Panc1 (cell line): Measurements from ENCODE around the gene BLOC1S2. TPM values are rescaled to one million over a fixed set of nuclear protein-coding genes. Genes with fewer than 3 reads are reported as not detected.

Source experiments
- ATAC-seq: fragments of 200-7000 bp; cut with Tn5 transposase; 2 replicates; pipeline ENCODE4 v1.9.1; 2020; ENCODE audit warnings: mild to moderate bottlenecking, moderate library complexity
- BruUV-seq: library from RNA; stranded (reverse); fragments of 400-500 nt; replicated peaks from 2 replicates; lab custom pipeline; 2021; lab: Mats Ljungman, UMichigan
- CTCF ChIA-PET: fragments of 300-600 bp; sonication (Branson Sonifier 250); formaldehyde crosslinking; loops from one replicate; lab custom pipeline; 2022; ENCODE audit warnings: antibody characterized with exemption; lab: Charles Lee
- POLR2A ChIA-PET: fragments of 300-600 bp; sonication (Branson Sonifier 250); formaldehyde crosslinking; loops from one replicate; lab custom pipeline; 2022; ENCODE audit warnings: antibody characterized with exemption; lab: Charles Lee
- DNase-seq: peaks from one replicate; pipeline ENCODE4 v3.0.0-alpha.2; 2010; ENCODE audit warnings: low read depth, low spot score
- H3K27ac ChIP-seq: 2 replicates; pipeline ENCODE4 v1.5.1; 2011; ENCODE audit warnings: mild to moderate bottlenecking, low read length, inconsistent platforms
- H3K27me3 ChIP-seq: fragments of 200-500 bp; sonication (Bioruptor generic); 2 replicates; pipeline ENCODE4 v1.6.0; 2014; ENCODE audit warnings: low read length, inconsistent platforms; ENCODE audit not compliant: control insufficient read depth, insufficient read depth
- H3K36me3 ChIP-seq: fragments of 200-500 bp; sonication (Bioruptor generic); 2 replicates; pipeline ENCODE4 v1.5.1; 2014; ENCODE audit warnings: inconsistent platforms, mild to moderate bottlenecking, low read length, moderate library complexity; ENCODE audit not compliant: control insufficient read depth, insufficient read depth
- H3K4me1 ChIP-seq: 2 replicates; pipeline ENCODE4 v1.5.1; 2011; ENCODE audit warnings: inconsistent platforms, mild to moderate bottlenecking, low read length, moderate library complexity; ENCODE audit not compliant: control insufficient read depth, insufficient read depth
- H3K4me3 ChIP-seq, 2 experiments: 2 replicates each; pipeline ENCODE4 v1.5.1; 2011 to 2012; ENCODE audit warnings: low read depth in 2 of 2, low read length in 2 of 2, mild to moderate bottlenecking in 2 of 2, inconsistent platforms in 1 of 2, moderate library complexity in 1 of 2
- H3K9me3 ChIP-seq: fragments of 200-500 bp; sonication (Bioruptor generic); 2 replicates; pipeline ENCODE4 v1.5.1; 2014; ENCODE audit warnings: low read depth, mild to moderate bottlenecking, inconsistent platforms, low read length, moderate library complexity; ENCODE audit not compliant: control insufficient read depth, insufficient read depth
- POLR2AphosphoS5 ChIP-seq: IDR thresholded peaks from 2 replicates; pipeline ENCODE4 v1.6.1; 2012; ENCODE audit warnings: mild to moderate bottlenecking, low read depth, low read length, moderate library complexity
- SIN3A ChIP-seq: IDR thresholded peaks from 2 replicates; pipeline ENCODE4 v1.6.1; 2012; ENCODE audit warnings: low read depth, mild to moderate bottlenecking, low read length, moderate library complexity, borderline replicate concordance; ENCODE audit not compliant: insufficient read depth
- TCF7L2 ChIP-seq: IDR thresholded peaks from 2 replicates; pipeline ENCODE4 v1.6.1; 2011; ENCODE audit warnings: mild to moderate bottlenecking, low read depth, low read length, inconsistent platforms
- in situ Hi-C: cut with HindIII; loops from 2 replicates; pipeline ENCODE4 v1.10.0; 2016; ENCODE audit warnings: low sequenced_read_pairs, low pct_unique_long_range_greater_than_20kb
- intact Hi-C: fragments of 100-400 bp; cut with micrococcal nuclease; formaldehyde crosslinking; loops from one replicate; pipeline ENCODE4 v1.10.0; 2022; ENCODE audit not compliant: unreplicated experiment
- total RNA-seq: library from RNA; stranded (reverse); gene quantifications from one replicate; pipeline ENCODE4 v1.2.1, GENCODE V29; 2021; ENCODE audit not compliant: unreplicated experiment
- TF ChIP-seq, protein P1 (sequence below), 2 experiments: IDR thresholded peaks; 2 replicates each; pipeline ENCODE4 v1.6.1; 2011 to 2012; ENCODE audit warnings: low read depth in 2 of 2, control low read depth in 1 of 2, low read length in 1 of 2, mild to moderate bottlenecking in 1 of 2, moderate library complexity in 1 of 2; ENCODE audit not compliant: insufficient read depth in 1 of 2
- TF ChIP-seq, protein P2 (sequence below): fragments of 450-650 bp; IDR thresholded peaks from 2 replicates; pipeline ENCODE4 v1.5.1; 2017; ENCODE audit warnings: mild to moderate bottlenecking

The BLOC1S2 gene
- total RNA-seq, 1 experiment from 2014 or later = 39.3 TPM

DNA sequence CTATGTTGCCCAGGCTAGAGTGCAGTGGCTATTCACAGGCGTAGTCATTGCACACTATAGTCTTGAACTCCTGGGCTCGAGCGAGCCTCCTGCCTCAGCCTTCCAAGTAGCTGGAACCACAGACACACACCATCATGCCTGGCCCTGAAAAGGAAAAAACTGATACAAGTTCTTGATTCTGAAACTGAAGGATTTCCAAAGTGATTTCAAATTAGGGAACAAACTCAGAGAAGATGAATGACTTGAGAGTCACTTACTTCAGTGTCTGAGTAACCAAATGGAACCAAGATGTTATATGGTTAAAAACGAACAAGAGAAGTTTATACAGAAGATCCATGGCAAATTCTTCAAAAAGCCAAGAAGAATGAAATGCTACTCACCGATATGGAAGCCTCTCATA, 33.4 kb downstream of the BLOC1S2 start:
- in situ Hi-C loops = no loop called here
- CTCF ChIA-PET = no interaction called here
- ATAC-seq = no peak
- Histone ChIP-seq H3K27ac (no peak overlapping the region), H3K4me3 (no peak overlapping the region), H3K27me3 (no peaks in the 10 kb centered on the region), H3K36me3 (peaks cover 6% of the 10 kb centered on the region; the same call in 1 of the 2 replicates), H3K4me1 (no peaks in the 10 kb centered on the region), H3K9me3 (no peaks in the 10 kb centered on the region)
- intact Hi-C loops = no loop called here
- DNase-seq = no peak
- TF ChIP-seq, protein P1, sequence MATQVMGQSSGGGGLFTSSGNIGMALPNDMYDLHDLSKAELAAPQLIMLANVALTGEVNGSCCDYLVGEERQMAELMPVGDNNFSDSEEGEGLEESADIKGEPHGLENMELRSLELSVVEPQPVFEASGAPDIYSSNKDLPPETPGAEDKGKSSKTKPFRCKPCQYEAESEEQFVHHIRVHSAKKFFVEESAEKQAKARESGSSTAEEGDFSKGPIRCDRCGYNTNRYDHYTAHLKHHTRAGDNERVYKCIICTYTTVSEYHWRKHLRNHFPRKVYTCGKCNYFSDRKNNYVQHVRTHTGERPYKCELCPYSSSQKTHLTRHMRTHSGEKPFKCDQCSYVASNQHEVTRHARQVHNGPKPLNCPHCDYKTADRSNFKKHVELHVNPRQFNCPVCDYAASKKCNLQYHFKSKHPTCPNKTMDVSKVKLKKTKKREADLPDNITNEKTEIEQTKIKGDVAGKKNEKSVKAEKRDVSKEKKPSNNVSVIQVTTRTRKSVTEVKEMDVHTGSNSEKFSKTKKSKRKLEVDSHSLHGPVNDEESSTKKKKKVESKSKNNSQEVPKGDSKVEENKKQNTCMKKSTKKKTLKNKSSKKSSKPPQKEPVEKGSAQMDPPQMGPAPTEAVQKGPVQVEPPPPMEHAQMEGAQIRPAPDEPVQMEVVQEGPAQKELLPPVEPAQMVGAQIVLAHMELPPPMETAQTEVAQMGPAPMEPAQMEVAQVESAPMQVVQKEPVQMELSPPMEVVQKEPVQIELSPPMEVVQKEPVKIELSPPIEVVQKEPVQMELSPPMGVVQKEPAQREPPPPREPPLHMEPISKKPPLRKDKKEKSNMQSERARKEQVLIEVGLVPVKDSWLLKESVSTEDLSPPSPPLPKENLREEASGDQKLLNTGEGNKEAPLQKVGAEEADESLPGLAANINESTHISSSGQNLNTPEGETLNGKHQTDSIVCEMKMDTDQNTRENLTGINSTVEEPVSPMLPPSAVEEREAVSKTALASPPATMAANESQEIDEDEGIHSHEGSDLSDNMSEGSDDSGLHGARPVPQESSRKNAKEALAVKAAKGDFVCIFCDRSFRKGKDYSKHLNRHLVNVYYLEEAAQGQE (IDR thresholded peaks at IDR 0.05; ENCODE audit: insufficient read depth in 1 of 2, low read depth in 2 of 2, low read length in 1 of 2) = no peak
- POLR2A ChIA-PET = no interaction called here
- BruUV-seq = no TSS peak

DNA sequence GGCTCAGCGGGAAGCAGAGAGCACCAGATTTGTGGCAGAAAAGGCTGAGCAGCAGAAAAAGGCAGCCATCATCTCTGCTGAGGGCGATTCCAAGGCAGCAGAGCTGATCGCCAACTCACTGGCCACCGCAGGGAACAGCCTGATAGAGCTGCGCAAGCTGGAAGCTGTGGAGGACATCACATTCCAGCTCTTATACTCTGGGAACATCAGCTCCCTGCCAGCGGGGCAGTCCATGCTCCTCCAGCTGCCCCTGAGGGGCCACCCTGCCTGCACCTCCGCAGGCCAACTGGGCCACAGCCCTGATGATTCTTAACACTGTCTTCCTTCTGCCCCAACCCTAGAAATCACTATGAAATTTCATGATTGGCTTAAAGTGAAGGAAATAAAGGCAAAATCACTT, 37.7 kb downstream of the BLOC1S2 start:
- Histone ChIP-seq H3K4me3 (no peak overlapping the region), H3K27me3 (no peaks in the 10 kb centered on the region), H3K4me1 (no peaks in the 10 kb centered on the region), H3K27ac (no peak overlapping the region), H3K9me3 (no peaks in the 10 kb centered on the region), H3K36me3 (peaks cover 8% of the 10 kb centered on the region)
- POLR2A ChIA-PET = no interaction called here
- ATAC-seq (no peak), DNase-seq (no peak)
- intact Hi-C loops (no loop called here), in situ Hi-C loops (no loop called here)
- TF ChIP-seq, protein P2, sequence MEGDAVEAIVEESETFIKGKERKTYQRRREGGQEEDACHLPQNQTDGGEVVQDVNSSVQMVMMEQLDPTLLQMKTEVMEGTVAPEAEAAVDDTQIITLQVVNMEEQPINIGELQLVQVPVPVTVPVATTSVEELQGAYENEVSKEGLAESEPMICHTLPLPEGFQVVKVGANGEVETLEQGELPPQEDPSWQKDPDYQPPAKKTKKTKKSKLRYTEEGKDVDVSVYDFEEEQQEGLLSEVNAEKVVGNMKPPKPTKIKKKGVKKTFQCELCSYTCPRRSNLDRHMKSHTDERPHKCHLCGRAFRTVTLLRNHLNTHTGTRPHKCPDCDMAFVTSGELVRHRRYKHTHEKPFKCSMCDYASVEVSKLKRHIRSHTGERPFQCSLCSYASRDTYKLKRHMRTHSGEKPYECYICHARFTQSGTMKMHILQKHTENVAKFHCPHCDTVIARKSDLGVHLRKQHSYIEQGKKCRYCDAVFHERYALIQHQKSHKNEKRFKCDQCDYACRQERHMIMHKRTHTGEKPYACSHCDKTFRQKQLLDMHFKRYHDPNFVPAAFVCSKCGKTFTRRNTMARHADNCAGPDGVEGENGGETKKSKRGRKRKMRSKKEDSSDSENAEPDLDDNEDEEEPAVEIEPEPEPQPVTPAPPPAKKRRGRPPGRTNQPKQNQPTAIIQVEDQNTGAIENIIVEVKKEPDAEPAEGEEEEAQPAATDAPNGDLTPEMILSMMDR = no peak
- no peak for TF ChIP-seq SIN3A
- no peak for TF ChIP-seq POLR2AphosphoS5
- CTCF ChIA-PET = no interaction called here
- no TSS peak for BruUV-seq

DNA sequence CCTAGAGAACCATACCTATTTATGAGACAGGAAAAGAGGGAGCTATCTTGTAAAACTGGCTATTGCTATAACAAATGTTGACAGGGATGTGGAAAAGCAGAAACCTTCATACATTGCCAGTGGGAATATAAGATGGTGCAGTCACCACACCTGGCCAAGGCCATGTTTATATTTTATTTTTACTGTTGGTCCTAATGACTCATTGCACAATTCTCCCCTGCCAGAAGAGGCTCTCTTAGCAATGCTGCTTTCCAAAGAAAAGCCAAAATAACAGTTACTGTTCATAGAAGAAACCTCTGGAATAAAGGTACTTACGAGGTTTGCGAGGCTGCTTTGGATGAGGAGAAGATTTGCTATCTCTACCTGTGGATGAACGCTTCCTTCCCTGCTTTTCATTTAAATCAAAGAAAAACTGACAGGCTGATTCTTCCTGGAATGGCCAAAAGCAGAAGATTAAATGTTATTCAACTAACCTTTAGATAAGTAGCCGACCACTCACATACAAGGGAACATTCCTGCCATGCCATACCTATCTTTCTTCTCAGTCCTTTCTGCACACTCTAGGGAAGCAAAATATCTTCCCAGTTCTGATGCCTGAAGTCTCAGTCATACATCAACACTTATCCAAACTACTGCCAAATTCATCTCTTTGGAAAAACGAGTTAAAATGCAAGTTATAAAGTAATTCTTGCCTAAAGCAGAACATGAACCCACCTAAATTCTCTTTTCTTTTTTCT, 40.8 kb downstream of the BLOC1S2 start:
- TF ChIP-seq, protein P1 (IDR thresholded peaks at IDR 0.05; ENCODE audit: insufficient read depth in 1 of 2, low read depth in 2 of 2, low read length in 1 of 2) = no peak
- TF ChIP-seq POLR2AphosphoS5 = no peak
- TF ChIP-seq, protein P2 = no peak
- TF ChIP-seq SIN3A = no peak
- TF ChIP-seq TCF7L2 = no peak
- CTCF ChIA-PET = interaction anchor here (0.5 kb wide), 1 partner anchor 10 kb away, joined by 6 read pairs; no protein-coding TSS in a partner anchor
- no TSS peak for BruUV-seq
- Histone ChIP-seq H3K9me3 (no peaks in the 10 kb centered on the region), H3K4me1 (no peaks in the 10 kb centered on the region), H3K36me3 (peaks cover 23% of the 10 kb centered on the region), H3K27me3 (no peaks in the 10 kb centered on the region), H3K27ac (no peak overlapping the region), H3K4me3 (no peak overlapping the region)
- ATAC-seq (no peak), DNase-seq (no peak)
- in situ Hi-C loops = no loop called here
- POLR2A ChIA-PET = no interaction called here
- intact Hi-C loops = no loop called here
